Hepatic stellate cell (primary cell): ENCODE measurements around the gene MSX1.
"Not testable (repeated sequence)": the region's sequence is repeated elsewhere in the genome, so short reads cannot be mapped to it uniquely, and the experiment has no call there.

ENCODE experiments used
- DNase-seq: peaks from one replicate; pipeline ENCODE4 v3.0.0; 2011; ENCODE audit warnings: low spot score

MSX1 gene

GRCh38 chr4:4859325-4859798, at the start of gene MSX1:
TSS of gene MSX1 (plus strand) at chr4:4859665. CDS start at chr4:4859900, 235 bp downstream.
- DNase-seq = peak; percentile 91

- no peak for DNase-seq
Measured at GRCh38 chr4:4810092-4810774, 49.2 kb upstream of the MSX1 start.

- DNase-seq = no peak
Measured at GRCh38 chr4:4810778-4811177, 48.7 kb upstream of the MSX1 start.

- DNase-seq = no peak
Measured at GRCh38 chr4:4812145-4812794, 47.2 kb upstream of the MSX1 start.

- no peak for DNase-seq
Measured at GRCh38 chr4:4818415-4819212, 40.9 kb upstream of the MSX1 start.

- no peak for DNase-seq
Measured at GRCh38 chr4:4819213-4819606, 40.3 kb upstream of the MSX1 start.

- DNase-seq = no peak
Measured at GRCh38 chr4:4820261-4820660, 39.2 kb upstream of the MSX1 start.

- no peak for DNase-seq
Measured at GRCh38 chr4:4820739-4821138, 38.7 kb upstream of the MSX1 start.

GRCh38 chr4:4821577-4821976, 37.9 kb upstream of the MSX1 start:
- no peak for DNase-seq

GRCh38 chr4:4822286-4822685, 37.2 kb upstream of the MSX1 start:
- not testable (repeated sequence) for DNase-seq

GRCh38 chr4:4823621-4824162, 35.8 kb upstream of the MSX1 start:
- DNase-seq = no peak

- no peak for DNase-seq
Measured at GRCh38 chr4:4824232-4824631, 35.2 kb upstream of the MSX1 start.

GRCh38 chr4:4825431-4825830, 34.0 kb upstream of the MSX1 start:
- no peak for DNase-seq

GRCh38 chr4:4829837-4830236, 29.6 kb upstream of the MSX1 start:
- DNase-seq = no peak

GRCh38 chr4:4831266-4831665, 28.2 kb upstream of the MSX1 start:
- DNase-seq = no peak

GRCh38 chr4:4831825-4832224, 27.6 kb upstream of the MSX1 start:
- DNase-seq = no peak

GRCh38 chr4:4836044-4836443, 23.4 kb upstream of the MSX1 start:
- DNase-seq = no peak

GRCh38 chr4:4837316-4837715, 22.1 kb upstream of the MSX1 start:
- DNase-seq = no peak

GRCh38 chr4:4838051-4838935, 21.2 kb upstream of the MSX1 start:
- no peak for DNase-seq

GRCh38 chr4:4838936-4839810, 20.3 kb upstream of the MSX1 start:
- no peak for DNase-seq

- no peak for DNase-seq
Measured at GRCh38 chr4:4840351-4840750, 19.1 kb upstream of the MSX1 start.
